GM21576 (cell line): ENCODE measurements around the gene ZMYND10.

Experiments used
- ATAC-seq: cut with Tn5 transposase; IDR thresholded peaks from one replicate; pipeline ENCODE4 v1.9.1; 2021; ENCODE audit warnings: mild to moderate bottlenecking, moderate library complexity; ENCODE audit not compliant: unreplicated experiment

Gene ZMYND10

GRCh38 chr3:50350213-50350526 is 4.6 kb upstream of the ZMYND10 start:
- ATAC-seq = no peak

GRCh38 chr3:50347187-50347813 is 1.8 kb upstream of the ZMYND10 start:
- no peak for ATAC-seq

DNA sequence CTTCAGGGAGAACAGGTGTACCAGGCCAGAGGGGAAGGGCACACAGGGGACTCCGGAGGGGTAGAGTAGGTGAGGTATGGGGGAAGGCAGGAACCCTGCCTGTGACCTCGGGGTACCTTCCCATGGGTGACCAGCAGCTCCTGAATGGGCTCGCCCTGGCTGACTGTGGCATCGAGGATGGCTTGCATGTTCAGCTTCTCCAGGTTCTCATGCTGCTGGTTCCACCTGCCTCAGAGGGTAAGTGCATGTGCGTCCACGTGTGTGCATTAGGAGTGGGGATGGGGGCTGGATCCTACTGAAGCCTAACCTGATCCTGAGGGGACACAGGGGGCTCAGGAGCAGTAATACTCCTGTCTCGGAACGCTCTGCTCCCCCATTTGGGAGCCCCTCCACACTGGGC is 524 bp downstream of the ZMYND10 start:
- no peak for ATAC-seq

DNA sequence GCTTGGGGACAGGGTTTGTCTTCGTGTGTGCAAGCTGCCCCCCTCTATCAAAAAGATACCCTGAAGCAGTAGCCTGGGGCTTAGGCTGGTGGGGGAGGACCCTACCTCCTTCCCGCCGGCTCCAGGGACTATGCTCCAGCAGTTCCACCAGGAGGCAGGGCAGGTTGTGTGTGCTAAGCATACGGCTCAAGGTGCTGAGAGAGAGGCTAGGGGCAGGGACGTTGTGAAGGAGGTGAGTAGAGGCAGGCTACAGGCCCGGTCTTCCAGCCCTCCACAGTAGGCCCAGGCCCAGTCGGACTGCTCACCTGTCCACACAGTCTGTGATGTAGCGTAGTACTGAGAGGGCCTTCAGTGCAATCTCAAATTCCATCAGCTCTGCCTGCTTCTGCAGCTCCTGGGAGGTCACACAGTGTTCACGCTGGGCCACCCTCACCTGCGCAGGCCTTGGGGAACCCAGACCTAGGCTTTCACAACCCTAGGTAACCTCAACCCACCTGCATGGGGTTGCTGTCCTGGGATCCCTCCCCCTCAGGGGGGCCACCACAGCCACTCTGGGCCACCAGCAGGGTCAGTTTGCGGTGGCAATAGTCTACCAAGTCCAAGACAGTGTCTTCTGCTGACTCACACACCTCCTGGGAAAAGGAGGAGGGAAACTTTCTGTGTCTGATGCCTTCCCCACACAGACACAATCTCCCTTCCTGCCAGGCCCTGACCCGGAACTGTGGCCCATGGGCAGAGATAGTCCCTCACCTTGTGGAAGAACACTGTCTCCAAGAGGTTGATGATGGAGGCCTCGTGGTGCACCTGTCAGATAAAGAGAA is 2.5 kb downstream of the ZMYND10 start:
- no peak for ATAC-seq

GRCh38 chr3:50341996-50342650 is 3.4 kb downstream of the ZMYND10 start:
- ATAC-seq = no peak

GRCh38 chr3:50341537-50341936 is 4.0 kb downstream of the ZMYND10 start:
- ATAC-seq = no peak

GRCh38 chr3:50340448-50341329 is 4.8 kb downstream of the ZMYND10 start, which contains the start of gene RASSF1:
Gene RASSF1 (minus strand): TSS chr3:50340836. CDS start chr3:50340805, 31 bp downstream.
- no peak for ATAC-seq

GRCh38 chr3:50340147-50340447 is 5.4 kb downstream of the ZMYND10 start:
- no peak for ATAC-seq

- ATAC-seq = no peak
These were observed 5.9 kb downstream of the ZMYND10 start for GRCh38 chr3:50339485-50340146.

DNA sequence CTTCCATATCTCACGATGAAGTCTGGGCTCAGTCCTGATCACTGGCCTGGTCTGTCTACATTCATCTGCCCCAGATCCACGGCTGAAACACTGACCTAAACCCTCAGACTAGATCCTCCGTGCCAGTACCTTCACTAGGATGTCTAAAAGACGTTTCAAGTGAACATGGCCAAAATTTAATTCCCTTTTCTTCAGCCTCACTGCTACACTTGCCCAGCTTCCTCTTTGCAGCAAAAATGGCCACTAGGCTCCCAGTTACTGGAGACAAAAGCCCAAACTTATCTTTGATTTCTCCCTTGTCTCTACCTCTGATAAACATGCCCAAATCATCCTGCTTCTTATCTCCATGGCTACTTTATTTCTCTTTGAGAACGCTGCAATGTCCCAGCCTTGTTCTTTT is 6.6 kb downstream of the ZMYND10 start:
- no peak for ATAC-seq

DNA sequence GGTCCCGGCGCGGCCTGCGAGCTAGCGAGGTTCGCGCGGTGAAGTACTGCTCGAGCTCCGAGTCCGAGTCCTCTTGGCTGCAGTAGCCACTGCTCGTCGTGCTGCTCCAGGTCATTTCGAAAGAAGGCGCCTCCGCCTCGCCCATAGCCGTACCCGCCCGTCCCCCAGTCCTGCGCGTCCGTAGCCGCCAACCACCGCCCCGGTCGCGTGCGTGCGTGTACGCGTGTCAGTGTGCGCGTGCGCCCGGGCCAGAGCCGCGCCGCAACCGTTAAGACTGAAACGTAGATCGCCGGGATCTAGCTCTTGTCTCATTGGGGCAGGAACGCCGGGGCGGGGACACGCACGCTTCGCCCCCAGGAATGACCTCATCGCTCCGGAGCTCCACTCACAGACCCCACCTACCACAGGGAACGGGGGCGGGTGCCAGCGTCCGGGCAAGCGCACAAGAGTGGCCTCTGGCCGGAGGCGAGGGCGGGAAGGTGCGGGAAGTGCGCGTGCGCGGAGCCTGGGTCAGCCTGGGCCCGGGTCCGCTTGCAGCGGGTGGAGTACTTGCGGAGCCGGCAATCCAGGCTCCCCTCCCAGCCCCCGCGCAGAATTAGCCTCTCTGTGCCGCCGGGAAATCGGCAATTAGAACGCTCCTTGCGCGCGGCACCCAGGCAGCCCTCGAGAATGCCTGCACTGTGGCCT is 8.2 kb downstream of the ZMYND10 start:
- peak; percentile 71 for ATAC-seq

- peak; percentile 21 for ATAC-seq
These were observed 8.9 kb downstream of the ZMYND10 start for GRCh38 chr3:50336452-50337174.

- ATAC-seq = no peak
These were observed 11.0 kb downstream of the ZMYND10 start for GRCh38 chr3:50334339-50335075.

DNA sequence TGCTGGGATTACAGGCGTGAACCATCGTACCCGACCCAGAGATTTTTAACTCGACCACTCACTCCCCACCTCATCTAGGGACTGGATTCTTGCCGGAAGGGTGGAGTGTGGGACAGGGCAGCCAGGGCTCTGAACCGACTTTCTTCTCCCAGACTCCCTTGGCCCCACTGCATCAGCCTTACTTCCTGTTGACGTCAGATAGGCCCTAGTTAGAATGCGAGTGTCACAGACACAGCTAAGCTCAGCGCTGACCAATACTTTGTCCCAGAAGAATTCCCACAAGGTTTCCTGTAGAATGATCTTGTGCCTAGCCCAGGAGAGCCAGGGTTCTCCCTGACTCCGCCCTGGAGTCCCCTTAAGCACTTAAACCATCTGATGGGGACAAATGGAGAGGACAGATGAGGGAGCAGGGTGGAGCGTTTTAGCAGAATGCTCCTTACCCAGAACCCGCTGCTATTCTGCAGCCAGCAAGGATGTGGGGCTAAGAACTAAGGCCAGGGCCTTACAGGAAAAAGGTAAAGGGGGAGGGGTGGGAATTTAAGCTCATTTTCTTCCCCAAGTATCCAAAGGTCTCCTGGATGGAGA is 11.7 kb downstream of the ZMYND10 start:
- ATAC-seq = no peak

DNA sequence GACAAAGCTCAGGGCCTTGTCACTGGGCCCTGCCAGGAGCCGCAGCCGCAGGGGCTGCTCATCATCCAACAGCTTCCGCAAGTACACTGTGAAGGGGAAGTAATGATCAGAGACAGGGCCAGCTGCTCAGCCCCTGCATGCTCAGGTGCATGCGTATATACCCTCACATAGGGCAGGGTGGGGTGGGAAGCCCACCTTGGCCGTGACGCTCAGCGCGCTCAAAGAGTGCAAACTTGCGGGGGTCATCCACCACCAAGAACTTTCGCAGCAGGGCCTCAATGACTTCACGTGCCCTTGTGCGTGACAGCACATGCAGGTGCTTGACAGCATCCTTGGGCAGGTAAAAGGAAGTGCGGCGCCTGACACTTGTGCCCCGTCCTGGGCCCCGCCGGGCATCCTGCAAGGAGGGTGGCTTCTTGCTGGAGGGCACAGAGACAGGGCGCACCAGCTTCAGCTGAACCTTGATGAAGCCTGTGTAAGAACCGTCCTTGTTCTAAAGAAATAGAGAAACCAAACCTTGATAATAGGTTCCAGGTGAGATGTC is 14.1 kb downstream of the ZMYND10 start:
- no peak for ATAC-seq

GRCh38 chr3:50330330-50330729 is 15.2 kb downstream of the ZMYND10 start:
- ATAC-seq = no peak

DNA sequence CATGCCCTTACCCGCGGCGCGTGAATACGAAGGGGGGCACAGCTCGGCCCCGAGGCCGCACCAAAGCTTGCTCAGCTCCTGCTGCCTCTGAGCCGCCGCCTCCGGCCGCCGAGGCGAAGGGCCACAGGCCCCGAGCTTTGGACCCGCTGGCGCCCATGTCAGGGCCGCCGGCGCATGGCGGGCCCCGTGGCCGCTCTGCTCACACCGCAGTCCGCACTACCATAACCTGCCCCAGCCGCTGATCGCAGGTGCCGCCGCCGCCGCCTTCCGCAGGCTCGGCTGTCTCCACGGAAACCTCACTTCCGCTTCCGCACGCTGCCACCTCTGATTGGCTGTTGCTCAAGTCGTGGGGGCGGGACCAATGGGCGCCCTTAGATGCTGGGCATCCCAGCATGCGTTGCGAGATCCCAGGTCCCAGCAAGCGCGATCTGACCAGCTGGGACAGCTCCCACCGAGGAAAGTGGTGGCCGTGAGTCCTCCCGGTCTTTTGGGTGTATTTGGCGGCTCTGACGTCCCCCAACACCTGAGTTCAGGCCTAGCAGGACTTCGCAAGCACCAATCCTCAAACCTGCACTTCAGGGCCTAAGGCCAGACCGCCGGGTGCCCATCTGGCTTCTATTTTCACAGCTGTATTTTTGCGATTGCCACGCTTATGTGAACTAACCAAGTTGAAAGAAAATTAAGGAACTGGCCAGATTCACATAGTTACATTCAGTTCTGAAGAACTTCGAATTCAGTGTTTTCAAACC is 17.4 kb downstream of the ZMYND10 start, which contains the start of gene TUSC2:
TUSC2 (minus strand) TSS at position 281 of the 749 bp plus-strand sequence; CDS start at position 157, 124 bp downstream.
- peak; percentile 86 for ATAC-seq
